HG03095 (cell line): ENCODE data around the gene TMEM190.
"Not testable (repeated sequence)": the region's sequence is repeated elsewhere in the genome, so short reads cannot be mapped to it uniquely, and the experiment has no call there.

Experiments
- ATAC-seq: cut with Tn5 transposase; IDR thresholded peaks from one replicate; pipeline ENCODE4 v1.9.1; 2021; ENCODE audit warnings: moderate library complexity; ENCODE audit not compliant: unreplicated experiment

Gene TMEM190

GRCh38 chr19:55376241-55376933, at the start of gene TMEM190:
TMEM190 (plus strand) TSS chr19:55376826; CDS start chr19:55376854, 28 bp downstream.
- no peak for ATAC-seq

- not testable (repeated sequence) for ATAC-seq
Measured at GRCh38 chr19:55328774-55329318, 47.8 kb upstream of the TMEM190 start.

- not testable (repeated sequence) for ATAC-seq
Measured at GRCh38 chr19:55329791-55330190, 46.8 kb upstream of the TMEM190 start.

- no peak for ATAC-seq
Measured at GRCh38 chr19:55333870-55334269, 42.8 kb upstream of the TMEM190 start.

GRCh38 chr19:55336101-55336500, 40.5 kb upstream of the TMEM190 start:
- no peak for ATAC-seq

GRCh38 chr19:55339105-55339888, 37.3 kb upstream of the TMEM190 start, which contains the start of gene KMT5C:
KMT5C (plus strand) TSS chr19:55339876; CDS start chr19:55341937, 2,061 bp downstream.
- peak; percentile 74 for ATAC-seq

- no peak for ATAC-seq
Measured at GRCh38 chr19:55339889-55340783, 36.5 kb upstream of the TMEM190 start.

- no peak for ATAC-seq
Measured at GRCh38 chr19:55340784-55341147, 35.9 kb upstream of the TMEM190 start.

GRCh38 chr19:55341171-55341588, 35.4 kb upstream of the TMEM190 start:
- ATAC-seq = no peak

- no peak for ATAC-seq
Measured at GRCh38 chr19:55341595-55342531, 34.8 kb upstream of the TMEM190 start.

GRCh38 chr19:55344444-55344843, 32.2 kb upstream of the TMEM190 start:
- ATAC-seq = no peak

- no peak for ATAC-seq
Measured at GRCh38 chr19:55345101-55345817, 31.4 kb upstream of the TMEM190 start.

- ATAC-seq = no peak
Measured at GRCh38 chr19:55345818-55346724, 30.6 kb upstream of the TMEM190 start.

- ATAC-seq = no peak
Measured at GRCh38 chr19:55346725-55347441, 29.7 kb upstream of the TMEM190 start.

GRCh38 chr19:55347442-55348009, 29.1 kb upstream of the TMEM190 start:
- no peak for ATAC-seq

GRCh38 chr19:55348317-55349034, 28.1 kb upstream of the TMEM190 start:
- no peak for ATAC-seq
